Subcutaneous adipose tissue (tissue), 4 donors: ENCODE measurements around the gene RNGTT. TPM values are rescaled to one million over a fixed set of nuclear protein-coding genes. Genes with fewer than 3 reads are reported as not detected.

Source experiments
- CTCF ChIP-seq: fragments of 450-650 bp; IDR thresholded peaks from one replicate; pipeline ENCODE4 v1.5.1; 2016; ENCODE audit warnings: low read depth, mild to moderate bottlenecking, control low read depth, antibody characterized with exemption, moderate library complexity
- total RNA-seq, 4 donors: library from RNA; depleted of rRNA; stranded (reverse); fragments of >200 nt; gene quantifications; one replicate each; pipeline ENCODE4 v1.1.0, GENCODE V29; 2016

RNGTT gene
- total RNA-seq, 4 donors from 2014 or later = 10.2 to 22.3 (median 13.4) TPM

DNA sequence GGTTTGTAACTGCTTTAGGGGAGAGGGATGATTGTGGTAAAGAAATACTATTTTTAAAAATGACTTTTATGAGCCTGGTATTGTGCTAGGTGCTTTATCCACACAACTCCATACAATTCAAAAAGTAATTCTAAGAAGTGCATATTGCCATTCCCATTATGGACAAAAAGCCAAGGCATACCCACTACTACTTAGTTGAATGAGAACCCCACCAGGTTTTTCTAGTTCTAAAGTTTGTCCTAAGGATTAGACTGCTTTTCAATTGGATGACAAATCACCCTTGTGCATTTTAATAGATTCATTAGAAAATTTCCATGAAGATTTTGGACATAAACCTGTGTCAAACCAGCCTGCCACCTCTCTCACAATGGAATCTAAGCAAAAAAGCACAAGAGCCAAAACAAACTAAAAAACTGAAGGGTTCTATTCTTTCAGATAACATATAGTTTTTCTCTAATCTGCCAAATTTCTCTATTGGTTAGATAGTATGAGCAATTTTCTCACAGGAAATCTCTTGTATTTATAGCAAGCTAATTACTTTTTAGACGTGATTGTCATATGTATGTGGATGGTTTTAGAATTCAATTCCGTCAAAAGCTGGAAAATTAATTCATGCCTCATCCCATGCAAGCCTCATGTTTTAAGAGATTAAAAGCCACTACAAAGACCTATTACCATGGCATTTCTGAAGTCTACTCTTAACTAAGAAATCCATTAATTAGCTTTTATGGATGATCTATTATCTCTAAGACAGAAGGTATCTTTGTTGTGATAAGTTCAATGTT lies 325.5 kb downstream of the RNGTT start:
- no peak for TF ChIP-seq CTCF

DNA sequence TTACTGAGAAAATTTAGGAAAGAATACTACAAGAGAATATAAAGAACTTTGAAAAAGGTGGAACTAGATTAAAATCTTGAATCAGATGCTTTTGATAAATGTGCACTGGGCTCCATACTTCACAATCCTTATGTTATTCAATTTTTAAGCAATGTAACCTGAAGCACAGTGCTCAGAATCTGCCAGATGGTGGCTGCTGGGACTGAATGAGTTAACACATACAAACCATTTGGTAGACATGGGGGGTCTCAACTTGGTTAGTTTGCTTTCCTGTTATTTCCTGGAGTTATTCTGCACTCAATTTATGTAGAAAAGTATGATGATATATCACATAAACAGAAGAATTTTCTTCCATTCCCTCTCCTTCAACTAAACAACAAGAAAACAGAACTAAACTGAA lies 326.5 kb downstream of the RNGTT start:
- no peak for TF ChIP-seq CTCF

DNA sequence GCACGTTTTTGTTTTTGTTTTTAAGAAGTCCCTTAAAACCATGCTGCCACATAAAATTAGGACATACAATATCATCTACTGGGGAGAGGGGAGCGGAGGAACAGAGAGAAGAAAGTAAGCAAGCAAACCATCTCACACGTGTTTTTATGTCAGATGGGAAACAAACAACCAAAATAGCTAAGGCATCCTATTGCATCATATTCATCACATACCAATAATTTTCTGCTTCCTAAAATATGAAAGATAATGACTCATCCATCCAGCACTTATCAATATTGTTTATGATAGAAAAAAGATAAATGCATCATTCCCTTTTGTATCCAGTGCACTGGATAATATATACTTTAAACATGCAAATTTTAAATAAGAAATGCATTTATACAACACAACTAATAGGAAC lies 329.6 kb downstream of the RNGTT start:
- no peak for TF ChIP-seq CTCF

DNA sequence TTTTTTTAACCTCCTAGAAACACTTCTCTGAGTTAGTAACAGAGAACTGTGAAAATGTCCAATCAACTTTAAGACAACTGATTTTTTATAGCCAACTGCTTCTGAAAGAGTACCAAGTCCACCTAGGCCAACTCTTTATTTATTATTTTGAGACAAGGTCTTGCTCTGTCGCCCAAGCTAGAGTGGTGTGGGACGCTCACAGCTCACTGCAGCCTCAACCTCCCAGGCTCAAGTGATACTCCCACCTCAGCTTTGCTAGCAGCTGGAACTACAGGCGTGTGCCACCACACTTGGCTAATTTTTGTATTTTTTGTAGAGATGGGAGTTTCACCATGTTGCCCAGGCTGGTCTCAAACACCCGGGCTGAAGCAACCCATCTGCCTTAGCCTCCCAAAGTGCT lies 331.6 kb downstream of the RNGTT start:
- TF ChIP-seq CTCF = no peak

DNA sequence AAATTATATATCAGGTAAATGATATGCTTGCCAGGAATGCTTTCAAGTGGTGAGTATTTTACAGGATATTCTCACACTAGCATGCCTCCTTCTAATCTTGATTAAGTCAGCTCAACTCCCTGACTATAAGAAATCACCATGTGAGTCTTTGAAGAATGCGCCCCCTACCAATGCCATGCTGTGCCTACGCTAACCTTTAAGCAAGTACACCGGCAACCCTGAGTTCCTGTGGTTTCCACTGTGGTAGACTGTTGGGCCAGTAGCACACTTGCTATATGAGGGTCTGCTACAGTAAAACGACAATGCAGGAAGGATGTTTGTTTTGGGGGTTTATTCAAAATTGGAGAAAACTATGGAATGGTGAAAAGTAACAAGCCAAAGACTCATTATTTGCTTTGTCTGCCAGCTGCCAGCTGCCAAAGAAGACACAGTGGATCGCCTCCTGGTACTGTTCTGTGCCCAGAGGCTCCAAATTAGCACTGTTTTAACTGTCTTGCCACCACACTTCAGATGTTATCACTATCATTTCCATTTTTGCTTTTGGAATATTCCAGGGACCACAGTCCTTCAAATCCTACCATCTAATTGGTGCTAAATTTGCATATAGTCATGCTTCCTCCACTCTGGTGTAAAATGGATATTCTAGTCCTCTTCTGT lies 333.5 kb downstream of the RNGTT start:
- no peak for TF ChIP-seq CTCF

DNA sequence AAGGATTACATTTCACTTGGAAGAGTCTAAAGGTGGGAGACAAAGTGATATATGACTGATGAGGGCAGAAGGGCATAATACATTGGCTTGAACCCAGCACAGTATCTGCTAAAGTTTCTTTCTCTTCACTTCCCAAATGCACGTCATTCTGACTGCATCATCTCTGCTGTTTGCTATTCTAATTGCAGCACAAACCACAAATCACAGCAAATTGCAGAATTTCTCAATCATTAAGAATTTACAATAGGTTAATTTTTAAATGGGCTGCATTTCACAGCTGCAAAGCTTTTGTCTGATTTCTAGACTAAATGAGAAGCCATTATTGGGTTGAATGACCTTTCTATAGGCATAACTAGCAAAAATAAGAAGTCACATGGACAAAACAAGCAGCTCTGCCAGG lies 337.0 kb downstream of the RNGTT start:
- no peak for TF ChIP-seq CTCF

DNA sequence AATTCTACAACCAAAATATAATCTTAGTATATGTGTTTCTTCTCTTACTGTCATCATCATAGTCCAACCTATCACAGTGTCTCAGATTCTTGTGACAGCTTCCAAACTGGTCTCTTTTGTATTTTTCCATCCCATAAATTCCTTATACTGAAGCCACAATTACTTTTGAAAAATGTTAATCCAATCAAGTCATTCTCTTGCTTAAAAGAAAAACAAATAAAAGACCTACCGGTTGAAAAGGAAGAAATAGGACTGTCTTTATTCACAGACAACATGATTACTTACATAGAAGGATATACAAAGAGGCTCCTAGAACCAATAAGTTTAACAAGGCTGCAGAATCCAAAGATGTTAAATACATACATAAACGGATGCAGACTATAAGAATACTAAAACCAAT lies 339.9 kb downstream of the RNGTT start:
- TF ChIP-seq CTCF = no peak
